ENCODE measurements around the gene CYREN.

- TF ChIP-seq POLR2AphosphoS5 (IDR thresholded peaks at IDR 0.05): no peak
- TF ChIP-seq POLR2A (IDR thresholded peaks at IDR 0.05): no peak
These were observed 9.6 kb upstream of the CYREN start for GRCh38 chr7:135180122-135180521.

All from upper lobe of left lung (tissue), 4 donors.